HT1080 (cell line): ENCODE results near the gene ESRRA. TPM values are rescaled to one million over a fixed set of nuclear protein-coding genes. Genes with fewer than 3 reads are reported as not detected.
"Not testable (repeated sequence)": the region's sequence is repeated elsewhere in the genome, so short reads cannot be mapped to it uniquely, and the experiment has no call there.

Experiments
- DNase-seq: peaks from one replicate; pipeline ENCODE4 v3.0.0-alpha.2; 2015; ENCODE audit warnings: low read depth
- total RNA-seq: library from RNA; depleted of rRNA; stranded (reverse); fragments of >200 nt; shearing (Covaris generic); gene quantifications from 2 replicates; pipeline ENCODE4 v1.2.3, GENCODE V29; 2014

The ESRRA gene
- total RNA-seq, 1 experiment from 2014 or later = 77.5 TPM

GRCh38 chr11:64307795-64308194 lies 2.5 kb downstream of the ESRRA start:
- DNase-seq = not testable (repeated sequence)

- DNase-seq = no peak
Observed at GRCh38 chr11:64312947-64313346, 7.6 kb downstream of the ESRRA start.

GRCh38 chr11:64313491-64314145 lies 8.3 kb downstream of the ESRRA start:
- DNase-seq = no peak

- DNase-seq = no peak
Observed at GRCh38 chr11:64314146-64314804, 9.0 kb downstream of the ESRRA start.

GRCh38 chr11:64314805-64315561 lies 9.7 kb downstream of the ESRRA start:
- DNase-seq = no peak

- DNase-seq = not testable (repeated sequence)
Observed at GRCh38 chr11:64315667-64316526, 10.6 kb downstream of the ESRRA start.

- peak; percentile 51 for DNase-seq
Observed at GRCh38 chr11:64316672-64317324, 11.5 kb downstream of the ESRRA start.

GRCh38 chr11:64317325-64317960 lies 12.1 kb downstream of the ESRRA start, which contains the start of gene TRMT112:
Gene TRMT112, minus strand, starts transcription at chr11:64317559. Its CDS starts 33 bp downstream, at chr11:64317526.
- peak; percentile 99 for DNase-seq

- peak; percentile 96 for DNase-seq
Observed at GRCh38 chr11:64317961-64318765, 12.8 kb downstream of the ESRRA start, which contains the start of gene PRDX5. Gene PRDX5, plus strand, starts transcription at chr11:64318121. Its CDS starts 95 bp downstream, at chr11:64318216.

- no peak for DNase-seq
Observed at GRCh38 chr11:64318766-64319761, 13.7 kb downstream of the ESRRA start.

- no peak for DNase-seq
Observed at GRCh38 chr11:64320556-64320955, 15.2 kb downstream of the ESRRA start.

- no peak for DNase-seq
Observed at GRCh38 chr11:64321026-64321425, 15.7 kb downstream of the ESRRA start.

GRCh38 chr11:64321533-64321932 lies 16.2 kb downstream of the ESRRA start:
- DNase-seq = no peak

GRCh38 chr11:64322925-64323260 lies 17.6 kb downstream of the ESRRA start:
- DNase-seq = no peak

GRCh38 chr11:64323373-64323772 lies 18.0 kb downstream of the ESRRA start:
- DNase-seq = no peak

GRCh38 chr11:64323984-64324383 lies 18.7 kb downstream of the ESRRA start:
- DNase-seq = not testable (repeated sequence)

GRCh38 chr11:64324692-64325469 lies 19.6 kb downstream of the ESRRA start:
- no peak for DNase-seq
